Fibroblast of mammary gland (primary cell): Measurements from ENCODE around the gene MLLT10.

Experiments
- DNase-seq: peaks from one replicate; pipeline ENCODE4 v3.0.0-alpha.2; 2010; ENCODE audit warnings: low read depth
- H3K4me3 ChIP-seq: 2 replicates; pipeline ENCODE4 v1.5.1; 2011; ENCODE audit warnings: low read depth, mild to moderate bottlenecking, low read length, moderate library complexity; ENCODE audit not compliant: control insufficient read depth
- TF ChIP-seq, protein P1 (sequence below): conservative IDR thresholded peaks from 2 replicates; pipeline ENCODE4 v1.5.1; 2011; ENCODE audit warnings: low read depth, low read length, inconsistent platforms; ENCODE audit not compliant: control insufficient read depth, insufficient read depth

MLLT10 gene

DNA sequence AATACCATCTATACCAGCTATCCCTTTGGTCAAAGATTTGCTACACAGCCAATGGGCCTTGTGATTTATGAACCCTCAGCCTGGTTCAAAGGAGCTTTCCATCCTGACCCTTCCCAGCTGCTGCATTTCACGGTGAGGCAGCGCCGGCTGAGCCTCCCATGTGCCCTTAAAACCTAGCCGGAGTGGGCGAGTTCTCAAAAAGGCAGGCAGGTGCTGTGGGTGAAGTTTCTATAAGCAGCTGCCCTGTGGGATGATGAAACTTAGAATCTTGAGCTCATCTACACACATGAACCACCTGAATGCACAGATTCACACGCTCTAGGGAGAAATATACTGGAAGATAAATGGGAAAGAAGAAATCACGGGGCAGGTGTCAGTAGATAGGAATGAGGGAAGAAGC lies 224.7 kb downstream of the MLLT10 start:
- H3K4me3 ChIP-seq, result no peak overlapping the region
- DNase-seq, result no peak
- TF ChIP-seq, protein P1, sequence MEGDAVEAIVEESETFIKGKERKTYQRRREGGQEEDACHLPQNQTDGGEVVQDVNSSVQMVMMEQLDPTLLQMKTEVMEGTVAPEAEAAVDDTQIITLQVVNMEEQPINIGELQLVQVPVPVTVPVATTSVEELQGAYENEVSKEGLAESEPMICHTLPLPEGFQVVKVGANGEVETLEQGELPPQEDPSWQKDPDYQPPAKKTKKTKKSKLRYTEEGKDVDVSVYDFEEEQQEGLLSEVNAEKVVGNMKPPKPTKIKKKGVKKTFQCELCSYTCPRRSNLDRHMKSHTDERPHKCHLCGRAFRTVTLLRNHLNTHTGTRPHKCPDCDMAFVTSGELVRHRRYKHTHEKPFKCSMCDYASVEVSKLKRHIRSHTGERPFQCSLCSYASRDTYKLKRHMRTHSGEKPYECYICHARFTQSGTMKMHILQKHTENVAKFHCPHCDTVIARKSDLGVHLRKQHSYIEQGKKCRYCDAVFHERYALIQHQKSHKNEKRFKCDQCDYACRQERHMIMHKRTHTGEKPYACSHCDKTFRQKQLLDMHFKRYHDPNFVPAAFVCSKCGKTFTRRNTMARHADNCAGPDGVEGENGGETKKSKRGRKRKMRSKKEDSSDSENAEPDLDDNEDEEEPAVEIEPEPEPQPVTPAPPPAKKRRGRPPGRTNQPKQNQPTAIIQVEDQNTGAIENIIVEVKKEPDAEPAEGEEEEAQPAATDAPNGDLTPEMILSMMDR, result no peak

DNA sequence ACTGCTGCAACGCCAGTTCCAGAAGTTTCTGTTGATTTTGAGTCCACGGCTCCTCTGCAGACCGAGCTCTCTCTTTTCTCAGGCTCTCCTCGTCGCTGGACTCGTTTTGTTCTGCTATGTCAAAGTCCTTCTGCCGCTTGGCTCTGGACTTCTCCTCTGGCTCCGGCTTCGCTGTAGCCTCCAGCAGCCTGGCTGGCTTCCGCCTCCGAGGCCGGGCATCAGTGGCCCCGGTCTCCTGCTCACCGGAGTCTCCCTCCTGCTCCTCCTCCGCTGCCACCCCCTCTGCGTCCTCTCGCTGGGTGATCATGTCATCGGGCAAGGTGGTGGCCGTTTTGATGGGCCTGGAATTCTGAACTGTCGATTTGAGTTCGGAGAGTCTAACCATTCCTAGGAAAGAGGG lies 225.2 kb downstream of the MLLT10 start:
- TF ChIP-seq, protein P1, result no peak
- H3K4me3 ChIP-seq, result no peak overlapping the region
- no peak for DNase-seq

DNA sequence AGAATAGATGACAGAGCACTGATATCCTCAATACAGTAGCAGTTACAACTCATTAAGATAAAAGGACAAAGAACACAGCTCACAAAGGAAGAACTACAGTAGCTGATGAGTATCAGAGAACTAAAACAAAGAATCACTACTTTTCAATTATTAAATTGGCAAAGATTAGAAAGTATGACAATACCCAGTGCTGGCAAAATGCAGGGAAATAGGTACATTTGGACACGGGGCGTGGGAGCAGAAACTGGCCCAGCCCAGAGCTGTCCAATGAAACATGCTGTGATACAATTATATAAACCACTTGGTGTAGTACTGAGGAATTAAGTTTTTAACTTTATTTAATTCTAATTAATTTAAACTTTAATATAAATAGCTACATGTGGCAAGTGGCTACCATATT lies 226.3 kb downstream of the MLLT10 start:
- no peak overlapping the region for H3K4me3 ChIP-seq
- no peak for DNase-seq
- TF ChIP-seq, protein P1, result no peak

DNA sequence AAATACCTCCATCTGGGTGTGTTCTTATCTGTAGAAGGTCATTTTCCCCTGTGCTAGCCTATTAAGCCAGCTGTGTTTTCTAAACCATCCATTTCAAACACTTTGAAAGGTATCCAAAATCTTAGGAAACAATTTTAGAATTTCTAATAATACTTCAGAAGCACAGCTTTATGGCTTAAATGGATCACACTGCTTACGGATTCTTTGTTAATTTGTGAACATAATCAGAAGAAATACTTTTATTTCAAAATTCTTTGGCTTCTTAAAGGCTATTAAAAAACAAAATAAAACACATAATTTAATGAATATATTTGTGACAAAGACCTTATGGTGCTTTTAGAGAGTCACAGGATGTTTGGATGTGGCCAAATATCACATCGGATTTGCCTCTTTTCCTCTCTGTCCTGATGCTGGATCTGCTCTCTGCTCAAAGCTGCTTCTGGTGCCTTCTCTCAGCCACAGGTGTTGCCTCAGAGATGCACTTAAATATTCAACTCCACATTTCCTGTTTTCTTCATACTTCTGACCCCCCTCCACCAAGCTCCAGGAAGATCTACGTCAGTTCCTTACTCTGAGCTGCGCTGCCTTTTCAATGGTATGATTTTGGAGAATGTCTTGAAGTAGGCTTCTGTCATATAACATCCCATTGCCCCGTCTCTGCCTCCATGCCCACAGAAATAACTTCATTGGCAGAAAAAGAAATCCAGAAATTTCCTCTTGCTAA lies 230.6 kb downstream of the MLLT10 start:
- H3K4me3 ChIP-seq, result no peak overlapping the region
- no peak for DNase-seq
- TF ChIP-seq, protein P1, result no peak

DNA sequence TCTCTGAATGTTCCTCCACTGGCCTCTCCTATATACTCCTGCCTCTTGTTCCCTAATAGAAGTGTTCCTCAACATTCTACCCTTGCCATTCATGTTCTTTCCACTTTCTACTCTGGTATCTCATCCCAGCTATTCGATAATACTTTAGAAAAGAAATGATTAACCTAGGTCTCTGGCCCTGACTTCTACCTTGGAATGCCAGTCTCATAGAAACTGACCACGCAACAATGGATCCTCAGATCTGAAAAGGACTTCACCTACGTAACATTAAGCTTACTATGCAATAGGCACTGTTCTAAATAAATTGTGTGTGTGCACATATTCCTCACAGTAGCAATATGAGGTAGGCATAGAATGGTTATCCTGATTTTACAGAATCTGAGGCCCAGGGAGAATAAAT lies 235.0 kb downstream of the MLLT10 start:
- H3K4me3 ChIP-seq, result no peak overlapping the region
- no peak for DNase-seq
- TF ChIP-seq, protein P1, result no peak

DNA sequence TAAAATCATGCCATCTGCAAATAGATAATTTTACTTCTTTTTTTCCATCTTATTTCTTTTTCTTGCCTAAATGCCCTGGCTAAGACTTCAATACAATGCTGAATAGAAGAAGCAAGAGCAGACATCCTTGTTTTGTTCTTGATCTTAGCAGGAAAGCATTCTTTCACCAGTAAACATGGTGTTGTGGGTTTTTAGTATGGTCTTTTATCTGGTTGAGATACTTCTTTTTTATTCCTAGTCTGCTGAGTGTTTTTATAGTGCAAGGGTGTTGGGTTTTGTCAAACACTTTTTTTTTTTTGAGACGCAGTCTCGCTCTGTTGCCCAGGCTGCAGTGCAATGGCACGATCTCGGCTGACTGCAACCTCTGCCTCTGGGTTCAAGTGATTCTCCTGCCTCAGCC lies 237.2 kb downstream of the MLLT10 start:
- DNase-seq, result no peak
- no peak overlapping the region for H3K4me3 ChIP-seq
- TF ChIP-seq, protein P1, result no peak

DNA sequence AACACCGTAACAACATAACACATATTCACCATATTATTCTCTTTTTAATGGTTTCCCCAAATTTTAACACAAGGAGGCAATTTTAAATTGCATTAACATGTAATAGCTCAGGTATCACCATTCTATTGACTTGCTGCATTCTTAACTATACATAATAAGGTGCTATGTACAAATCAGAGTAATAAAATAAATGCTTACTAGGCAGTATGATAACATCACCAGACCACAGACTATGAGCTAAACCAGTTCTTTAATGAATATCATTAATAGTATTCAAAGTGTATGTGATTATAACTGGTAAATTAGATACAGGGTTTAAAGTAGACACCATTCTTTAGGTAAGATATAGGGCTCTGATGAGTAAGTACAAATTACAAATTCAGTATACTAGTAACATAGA lies 242.9 kb downstream of the MLLT10 start:
- no peak for DNase-seq
- no peak overlapping the region for H3K4me3 ChIP-seq
- TF ChIP-seq, protein P1, result no peak
